Subcutaneous adipose tissue (tissue), 4 donors: ENCODE results near the gene DNAH8. TPM values are rescaled to one million over a fixed set of nuclear protein-coding genes. Genes with fewer than 3 reads are reported as not detected.

Source experiments
- CTCF ChIP-seq: fragments of 450-650 bp; IDR thresholded peaks from one replicate; pipeline ENCODE4 v1.5.1; 2016; ENCODE audit warnings: low read depth, mild to moderate bottlenecking, control low read depth, antibody characterized with exemption, moderate library complexity
- total RNA-seq, 4 donors: library from RNA; depleted of rRNA; stranded (reverse); fragments of >200 nt; gene quantifications; one replicate each; pipeline ENCODE4 v1.1.0, GENCODE V29; 2016

The DNAH8 gene
- total RNA-seq, 4 donors from 2014 or later: not detected

- TF ChIP-seq CTCF: no peak
Measured at GRCh38 chr6:38856492-38856891, 141.4 kb downstream of the DNAH8 start.

GRCh38 chr6:38857815-38858214 lies 142.7 kb downstream of the DNAH8 start:
- TF ChIP-seq CTCF: no peak

- TF ChIP-seq CTCF: no peak
Measured at GRCh38 chr6:38860041-38860440, 144.9 kb downstream of the DNAH8 start.

GRCh38 chr6:38861926-38862401 lies 146.9 kb downstream of the DNAH8 start:
- TF ChIP-seq CTCF: no peak

- TF ChIP-seq CTCF: no peak
Measured at GRCh38 chr6:38865521-38866174, 150.5 kb downstream of the DNAH8 start.

GRCh38 chr6:38867726-38868125 lies 152.6 kb downstream of the DNAH8 start:
- no peak for TF ChIP-seq CTCF

- TF ChIP-seq CTCF: no peak
Measured at GRCh38 chr6:38871741-38872568, 156.8 kb downstream of the DNAH8 start.
